IMR-90 (cell line): ENCODE results near the gene CTAGE8. TPM values are rescaled to one million over a fixed set of nuclear protein-coding genes. Genes with fewer than 3 reads are reported as not detected.
"Not testable (repeated sequence)": the region's sequence is repeated elsewhere in the genome, so short reads cannot be mapped to it uniquely, and the experiment has no call there.

Source experiments
- ATAC-seq: fragments of 200-7000 bp; cut with Tn5 transposase; 2 replicates; pipeline ENCODE4 v1.9.1; 2020; ENCODE audit warnings: low read depth, mild to moderate bottlenecking, moderate library complexity
- BruUV-seq: library from RNA; stranded (reverse); fragments of 400-500 nt; replicated peaks from 2 replicates; lab custom pipeline; 2021; lab: Mats Ljungman, UMichigan
- CTCF ChIA-PET: fragments of 300-600 bp; formaldehyde crosslinking; extraction: SDS; loops from one replicate; lab custom pipeline; 2021; ENCODE audit warnings: antibody characterized with exemption; lab: Yijun Ruan, JAX
- POLR2A ChIA-PET: fragments of 300-600 bp; sonication (Branson Sonifier 250); formaldehyde crosslinking; loops from one replicate; lab custom pipeline; 2022; ENCODE audit warnings: antibody characterized with exemption; ENCODE audit not compliant: unreplicated experiment; lab: Charles Lee
- DNase-seq: peaks from one replicate; pipeline ENCODE4 v3.0.0; 2013
- H2AFZ ChIP-seq: replicated peaks from 2 replicates; pipeline ENCODE3; 2013; ENCODE audit warnings: low read length, mild to moderate bottlenecking; ENCODE audit not compliant: poor library complexity
- H2AK5ac ChIP-seq: 2 replicates; pipeline ENCODE4 v1.6.1; 2013; ENCODE audit warnings: low read depth, low read length, inconsistent platforms
- H2AK9ac ChIP-seq: replicated peaks from 2 replicates; pipeline ENCODE3; 2013; ENCODE audit warnings: mild to moderate bottlenecking, low read depth, low read length, moderate library complexity; ENCODE audit not compliant: poor library complexity
- H2BK120ac ChIP-seq: 2 replicates; pipeline ENCODE4 v1.6.1; 2013; ENCODE audit warnings: low read depth, low read length, inconsistent platforms
- H2BK15ac ChIP-seq: 3 replicates; pipeline ENCODE4 v1.6.1; 2013; ENCODE audit warnings: low read depth, low read length, inconsistent platforms
- H2BK20ac ChIP-seq: 2 replicates; pipeline ENCODE4 v1.6.1; 2013; ENCODE audit warnings: low read depth, mild to moderate bottlenecking, inconsistent platforms, low read length, moderate library complexity
- H2BK5ac ChIP-seq: 2 replicates; pipeline ENCODE4 v1.6.1; 2013; ENCODE audit warnings: mild to moderate bottlenecking, low read depth, low read length, inconsistent platforms; ENCODE audit not compliant: poor library complexity, severe bottlenecking
- H3K14ac ChIP-seq: replicated peaks from 2 replicates; pipeline ENCODE4 v1.6.1; 2013; ENCODE audit warnings: low read depth, low read length, inconsistent platforms
- H3K18ac ChIP-seq: 2 replicates; pipeline ENCODE4 v1.6.1; 2013; ENCODE audit warnings: low read depth, low read length, control low read depth
- H3K23ac ChIP-seq: 2 replicates; pipeline ENCODE4 v1.6.1; 2013; ENCODE audit warnings: low read depth, low read length, inconsistent platforms
- H3K27ac ChIP-seq: 2 replicates; pipeline ENCODE4 v1.5.1; 2013; ENCODE audit warnings: mild to moderate bottlenecking, control low read depth, low read length; ENCODE audit not compliant: insufficient read depth
- H3K27me3 ChIP-seq: 2 replicates; pipeline ENCODE4 v1.6.1; 2013; ENCODE audit warnings: low read length; ENCODE audit not compliant: control insufficient read depth, insufficient read depth
- H3K36me3 ChIP-seq: 2 replicates; pipeline ENCODE4 v1.6.1; 2013; ENCODE audit warnings: low read length, mixed read lengths; ENCODE audit not compliant: control insufficient read depth, insufficient read depth
- H3K4ac ChIP-seq: 2 replicates; pipeline ENCODE4 v1.6.1; 2013; ENCODE audit warnings: low read depth, low read length, inconsistent platforms
- H3K4me1 ChIP-seq: 2 replicates; pipeline ENCODE4 v1.6.1; 2013; ENCODE audit warnings: low read length, mixed read lengths; ENCODE audit not compliant: control insufficient read depth, insufficient read depth
- H3K4me2 ChIP-seq: 2 replicates; pipeline ENCODE4 v1.6.1; 2013; ENCODE audit warnings: low read depth, mild to moderate bottlenecking, control low read depth, low read length, moderate library complexity
- H3K4me3 ChIP-seq: 2 replicates; pipeline ENCODE4 v1.5.1; 2013; ENCODE audit warnings: low read depth, mild to moderate bottlenecking, control low read depth, low read length, moderate library complexity; ENCODE audit not compliant: insufficient read depth
- H3K56ac ChIP-seq: 2 replicates; pipeline ENCODE4 v1.6.1; 2013; ENCODE audit warnings: low read length, inconsistent platforms; ENCODE audit not compliant: insufficient read depth; ENCODE audit errors: extremely low read depth
- H3K79me1 ChIP-seq, 2 experiments: 2 replicates each; pipeline ENCODE4 v1.6.1; 2013; ENCODE audit warnings: low read length in 2 of 2, inconsistent platforms in 1 of 2, low read depth in 1 of 2
- H3K9ac ChIP-seq: 2 replicates; pipeline ENCODE4 v1.6.1; 2013; ENCODE audit warnings: low read depth, low read length, control low read depth
- H3K9me1 ChIP-seq: 2 replicates; pipeline ENCODE4 v1.6.1; 2013; ENCODE audit warnings: low read length, inconsistent platforms; ENCODE audit not compliant: insufficient read depth
- H3K9me3 ChIP-seq: 2 replicates; pipeline ENCODE4 v1.6.1; 2013; ENCODE audit warnings: low read length; ENCODE audit not compliant: control insufficient read depth, insufficient read depth
- H4K20me1 ChIP-seq: 2 replicates; pipeline ENCODE4 v1.6.1; 2013; ENCODE audit warnings: low read length, inconsistent platforms; ENCODE audit not compliant: insufficient read depth
- H4K5ac ChIP-seq: 2 replicates; pipeline ENCODE4 v1.6.1; 2013; ENCODE audit warnings: mild to moderate bottlenecking, low read depth, low read length, control low read depth
- H4K8ac ChIP-seq, 2 experiments: 2 replicates each; pipeline ENCODE4 v1.6.1; 2013; ENCODE audit warnings: low read depth in 2 of 2, low read length in 2 of 2, control low read depth in 1 of 2, inconsistent platforms in 1 of 2
- H4K91ac ChIP-seq: 2 replicates; pipeline ENCODE4 v1.6.1; 2013; ENCODE audit warnings: low read depth, low read length, inconsistent platforms; ENCODE audit not compliant: insufficient read depth
- WGBS, 2 experiments: methylation state at CpG; one replicate each; pipeline versions ENCODE4 v1.1.5 to v1.1.7; 2013; ENCODE audit warnings: missing lambda C conversion rate in 2 of 2; ENCODE audit not compliant: insufficient read length in 1 of 2; ENCODE audit errors: extremely low coverage in 2 of 2; 5-methylcytosine and 5-hydroxymethylcytosine counted together
- dilution Hi-C: fragments of 300-500 bp; cut with HindIII; formaldehyde crosslinking; loops from one replicate; pipeline ENCODE4 v1.14.3; 2018; ENCODE audit warnings: low sequenced_read_pairs; ENCODE audit not compliant: unreplicated experiment
- in situ Hi-C: fragments of 300-500 bp; cut with MboI; formaldehyde crosslinking; loops from 3 replicates; pipeline ENCODE4 v1.14.3; 2019; ENCODE audit warnings: low sequenced_read_pairs, inconsistent platforms, mixed read lengths
- intact Hi-C: fragments of 100-400 bp; cut with micrococcal nuclease; formaldehyde crosslinking; loops from 2 replicates; pipeline ENCODE4 v1.10.0; 2022
- polyA plus RNA-seq, 3 experiments: library from polyadenylated mRNA; depleted of rRNA; stranded (reverse); fragments of >200 nt; gene quantifications; 2 replicates each; pipeline ENCODE4 v1.2.3, GENCODE V29; 2012; ENCODE audit warnings: low replicate concordance in 1 of 3
- total RNA-seq: library from RNA; depleted of rRNA; stranded (reverse); fragments of >200 nt; gene quantifications from 2 replicates; pipeline ENCODE4 v1.2.3, GENCODE V29; 2012

Gene CTAGE8
- total and polyA plus RNA-seq, 2 of the 4 experiments (the other 2 are of a cell fraction): not detected

GRCh38 chr7:144247674-144248330, 21.3 kb downstream of the CTAGE8 start:
- H2BK5ac ChIP-seq, H3K9me1 ChIP-seq, dilution Hi-C loops, H4K91ac ChIP-seq, H3K4me3 ChIP-seq, CTCF ChIA-PET, H3K36me3 ChIP-seq, in situ Hi-C loops, H2AK9ac ChIP-seq, H2BK120ac ChIP-seq, H2AK5ac ChIP-seq, H3K18ac ChIP-seq, ATAC-seq, H3K79me1 ChIP-seq, H4K5ac ChIP-seq, H3K14ac ChIP-seq, H3K9me3 ChIP-seq, H2BK20ac ChIP-seq, POLR2A ChIA-PET, DNase-seq, H4K20me1 ChIP-seq, H3K27me3 ChIP-seq, H3K4ac ChIP-seq, H2BK15ac ChIP-seq, H3K4me2 ChIP-seq, H4K8ac ChIP-seq, H3K9ac ChIP-seq, intact Hi-C loops, H2AFZ ChIP-seq, H3K23ac ChIP-seq, H3K4me1 ChIP-seq, H3K56ac ChIP-seq, H3K27ac ChIP-seq, BruUV-seq: not testable (repeated sequence)
- no CpG with 5 or more reads among the region's 1 CpG for WGBS, 2 experiments

- H3K14ac ChIP-seq, H3K4ac ChIP-seq, H3K4me2 ChIP-seq, H2BK120ac ChIP-seq, H4K91ac ChIP-seq, H3K9ac ChIP-seq, H3K36me3 ChIP-seq, in situ Hi-C loops, H3K79me1 ChIP-seq, H3K27me3 ChIP-seq, H2BK20ac ChIP-seq, BruUV-seq, intact Hi-C loops, H3K4me1 ChIP-seq, H3K4me3 ChIP-seq, H2AK9ac ChIP-seq, H2BK5ac ChIP-seq, H2AFZ ChIP-seq, H3K56ac ChIP-seq, H3K18ac ChIP-seq, DNase-seq, H2AK5ac ChIP-seq, H4K8ac ChIP-seq, H3K23ac ChIP-seq, CTCF ChIA-PET, H4K5ac ChIP-seq, H3K9me1 ChIP-seq, H2BK15ac ChIP-seq, dilution Hi-C loops, ATAC-seq, H4K20me1 ChIP-seq, H3K9me3 ChIP-seq, POLR2A ChIA-PET, H3K27ac ChIP-seq: not testable (repeated sequence)
- no CpG with 5 or more reads among the region's 5 CpGs for WGBS, 2 experiments
Observed at GRCh38 chr7:144246967-144247366, 22.1 kb downstream of the CTAGE8 start.
